Renal cortical epithelial cell (primary cell): ENCODE results near the gene AUTS2. TPM values are rescaled to one million over a fixed set of nuclear protein-coding genes. Genes with fewer than 3 reads are reported as not detected.
"Not testable (repeated sequence)": the region's sequence is repeated elsewhere in the genome, so short reads cannot be mapped to it uniquely, and the experiment has no call there.

ENCODE experiments used
- DNase-seq: peaks from one replicate; pipeline ENCODE4 v3.0.0-alpha.2; 2011; ENCODE audit warnings: low read depth
- total RNA-seq: library from RNA; depleted of rRNA; stranded (reverse); fragments of >200 nt; gene quantifications from 2 replicates; pipeline ENCODE4 v1.2.3, GENCODE V29; 2014

The AUTS2 gene
- total RNA-seq, 1 donor from 2014 or later = 3.2 TPM

- DNase-seq = no peak
These were observed 978.8 kb downstream of the AUTS2 start for GRCh38 chr7:70577078-70577477.

DNA sequence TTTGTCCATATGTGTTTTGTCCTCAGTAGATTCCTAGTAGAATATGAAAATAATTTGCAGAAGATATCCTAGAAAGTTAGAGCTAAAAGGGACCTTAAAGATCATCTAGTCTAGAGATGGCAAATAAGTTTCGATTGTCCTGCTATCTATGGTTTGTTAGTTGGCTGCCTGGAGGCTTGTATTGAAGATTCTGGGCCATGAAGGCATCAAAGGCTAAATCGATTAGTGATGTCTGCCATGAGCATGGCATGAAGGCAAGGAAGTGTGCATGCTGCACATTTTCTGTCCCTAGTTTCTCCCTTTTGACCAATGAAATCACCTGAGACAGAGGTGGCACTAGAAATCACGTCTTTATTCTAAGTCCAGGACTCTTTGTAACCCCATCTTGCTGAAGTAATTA, 979.9 kb downstream of the AUTS2 start:
- DNase-seq = no peak

- no peak for DNase-seq
These were observed 981.3 kb downstream of the AUTS2 start for GRCh38 chr7:70579397-70580097.

GRCh38 chr7:70580161-70580560, 981.9 kb downstream of the AUTS2 start:
- DNase-seq = no peak

DNA sequence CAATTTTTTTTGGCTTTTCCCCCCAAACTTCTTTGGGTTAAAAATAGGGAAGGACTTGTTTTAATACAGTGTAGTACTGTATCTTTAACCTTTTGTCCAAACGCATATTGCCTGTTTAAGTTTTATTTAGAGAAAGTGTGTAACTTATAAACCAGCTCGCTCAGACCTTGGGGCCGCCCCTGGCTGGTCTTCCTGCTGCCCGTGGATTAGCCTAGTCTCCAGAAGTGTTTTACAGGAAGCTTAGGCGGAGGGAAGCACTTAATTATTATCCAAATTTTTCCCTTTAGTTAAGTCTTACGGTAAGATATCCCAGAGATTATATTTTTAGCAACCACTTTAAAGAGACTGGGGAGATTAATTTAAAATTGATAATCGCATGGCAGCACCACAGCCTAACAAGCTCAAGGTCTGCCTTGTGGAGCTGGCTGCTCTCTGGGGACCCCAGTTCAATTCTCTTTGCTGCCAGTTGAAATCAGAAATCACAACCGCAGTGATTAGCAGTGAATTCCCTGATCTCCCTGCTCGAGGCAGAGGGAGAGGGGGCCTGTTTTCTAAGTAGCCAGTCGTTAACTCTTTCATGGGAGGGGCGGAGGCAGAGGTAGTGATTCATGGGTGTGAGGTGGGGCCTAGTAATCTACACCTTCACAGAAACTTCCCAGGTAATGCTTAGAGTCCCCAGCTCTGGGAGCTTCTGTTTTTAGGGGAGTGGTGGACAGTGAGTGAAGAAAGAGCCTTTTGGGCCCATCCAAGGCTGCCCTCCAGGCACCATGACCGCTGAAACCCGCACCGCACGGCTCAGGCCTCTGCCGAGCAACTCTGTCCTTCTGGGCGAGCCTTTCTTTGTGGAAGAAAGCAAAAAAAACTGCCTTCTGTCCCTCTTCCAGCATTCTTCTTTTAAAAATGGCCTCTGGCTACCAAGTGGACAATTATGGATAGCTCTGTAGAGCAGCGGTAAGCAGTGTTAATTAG, 984.9 kb downstream of the AUTS2 start:
- no peak for DNase-seq

DNA sequence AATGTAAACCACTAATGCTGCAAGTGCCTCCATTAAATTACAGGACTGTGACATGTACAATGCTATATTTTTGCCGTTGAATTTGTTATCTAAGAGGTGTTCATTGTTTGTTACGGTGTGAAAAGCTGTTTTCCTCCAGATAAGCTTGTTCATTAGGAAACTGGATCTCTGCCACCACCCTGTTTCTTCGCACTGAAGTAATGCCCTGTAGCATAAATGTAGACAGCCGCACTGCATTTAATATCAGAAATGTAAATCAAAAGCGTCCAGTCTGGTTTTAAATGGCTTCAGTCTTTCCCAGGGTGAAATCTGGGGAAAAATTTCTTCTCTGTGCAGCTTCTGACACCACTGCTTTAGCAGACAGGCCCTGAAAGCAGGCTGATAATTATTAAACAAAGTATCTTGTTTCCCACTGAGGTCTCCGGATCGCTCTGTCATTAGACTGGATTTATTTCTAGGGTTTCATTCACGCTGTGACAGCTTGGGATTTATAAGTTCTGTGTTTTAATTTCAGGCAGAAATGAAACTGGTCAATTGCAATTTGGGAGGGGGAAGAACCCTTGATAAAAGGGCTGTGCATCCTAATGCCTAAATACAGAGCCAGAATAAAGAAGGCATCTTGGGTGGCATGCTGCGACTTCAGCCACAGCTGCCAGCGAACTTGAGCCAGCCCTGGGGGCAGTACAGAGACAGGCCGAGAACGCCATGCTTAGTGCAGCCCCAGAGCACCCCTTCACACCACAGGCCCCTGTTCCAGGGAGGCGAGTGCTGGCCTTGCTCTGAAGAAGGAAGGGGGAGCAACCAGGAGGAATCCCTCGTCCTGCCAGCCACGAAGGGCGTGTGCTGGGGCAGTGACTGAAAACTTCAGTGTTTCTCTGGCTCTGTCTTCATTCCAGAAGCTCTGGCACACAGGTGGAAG, 985.9 kb downstream of the AUTS2 start:
- DNase-seq = peak; percentile 40

- no peak for DNase-seq
These were observed 986.8 kb downstream of the AUTS2 start for GRCh38 chr7:70585071-70585470.

GRCh38 chr7:70586822-70587221, 988.5 kb downstream of the AUTS2 start:
- DNase-seq = no peak

GRCh38 chr7:70587739-70588138, 989.5 kb downstream of the AUTS2 start:
- DNase-seq = no peak

GRCh38 chr7:70588191-70588921, 990.1 kb downstream of the AUTS2 start:
- DNase-seq = no peak

DNA sequence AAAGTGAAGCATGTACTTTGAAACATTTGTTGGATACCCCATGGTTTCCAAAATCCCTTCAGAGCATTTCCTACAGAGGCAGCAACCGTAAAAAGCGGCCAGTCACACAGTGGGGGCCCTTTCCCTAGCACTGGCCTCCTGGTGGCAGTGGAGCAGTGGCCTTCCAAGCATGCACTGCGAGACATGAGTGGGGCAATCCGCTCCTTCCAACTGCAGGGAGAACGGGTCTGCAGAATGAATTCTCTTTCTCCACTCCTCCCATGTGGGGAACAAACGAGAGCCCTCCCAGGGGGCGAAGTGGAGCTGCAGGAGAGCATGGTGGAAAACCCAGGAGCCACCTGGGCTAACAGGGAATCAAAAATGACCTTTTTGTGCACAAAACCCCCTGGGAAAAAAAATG, 990.7 kb downstream of the AUTS2 start:
- DNase-seq = no peak

GRCh38 chr7:70589590-70589989, 991.3 kb downstream of the AUTS2 start:
- DNase-seq = no peak

- no peak for DNase-seq
These were observed 992.0 kb downstream of the AUTS2 start for GRCh38 chr7:70590126-70590854.

GRCh38 chr7:70591643-70592042, 993.4 kb downstream of the AUTS2 start:
- no peak for DNase-seq

- no peak for DNase-seq
These were observed 993.9 kb downstream of the AUTS2 start for GRCh38 chr7:70592171-70592570.

- DNase-seq = no peak
These were observed 995.9 kb downstream of the AUTS2 start for GRCh38 chr7:70594170-70594569.

GRCh38 chr7:70594885-70595284, 996.6 kb downstream of the AUTS2 start:
- not testable (repeated sequence) for DNase-seq

DNA sequence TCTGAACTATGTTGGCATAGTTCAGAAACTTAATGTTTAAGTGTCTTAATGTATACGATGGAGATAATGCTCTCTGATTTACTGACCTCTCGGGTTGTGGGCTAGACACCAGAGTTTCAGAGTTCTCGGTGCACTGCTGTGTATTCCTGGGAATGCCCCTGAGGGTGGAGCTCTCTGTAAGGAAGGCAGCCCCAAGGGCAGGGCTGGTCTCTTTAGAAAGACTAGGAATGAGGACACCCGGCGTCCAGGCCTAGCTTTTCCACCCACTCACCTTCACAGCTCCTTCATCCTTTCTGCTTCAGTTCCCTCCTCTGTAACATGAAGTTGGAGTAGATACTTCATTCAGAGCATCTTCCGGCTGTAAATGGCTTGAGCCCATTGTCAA, 997.1 kb downstream of the AUTS2 start:
- no peak for DNase-seq

DNA sequence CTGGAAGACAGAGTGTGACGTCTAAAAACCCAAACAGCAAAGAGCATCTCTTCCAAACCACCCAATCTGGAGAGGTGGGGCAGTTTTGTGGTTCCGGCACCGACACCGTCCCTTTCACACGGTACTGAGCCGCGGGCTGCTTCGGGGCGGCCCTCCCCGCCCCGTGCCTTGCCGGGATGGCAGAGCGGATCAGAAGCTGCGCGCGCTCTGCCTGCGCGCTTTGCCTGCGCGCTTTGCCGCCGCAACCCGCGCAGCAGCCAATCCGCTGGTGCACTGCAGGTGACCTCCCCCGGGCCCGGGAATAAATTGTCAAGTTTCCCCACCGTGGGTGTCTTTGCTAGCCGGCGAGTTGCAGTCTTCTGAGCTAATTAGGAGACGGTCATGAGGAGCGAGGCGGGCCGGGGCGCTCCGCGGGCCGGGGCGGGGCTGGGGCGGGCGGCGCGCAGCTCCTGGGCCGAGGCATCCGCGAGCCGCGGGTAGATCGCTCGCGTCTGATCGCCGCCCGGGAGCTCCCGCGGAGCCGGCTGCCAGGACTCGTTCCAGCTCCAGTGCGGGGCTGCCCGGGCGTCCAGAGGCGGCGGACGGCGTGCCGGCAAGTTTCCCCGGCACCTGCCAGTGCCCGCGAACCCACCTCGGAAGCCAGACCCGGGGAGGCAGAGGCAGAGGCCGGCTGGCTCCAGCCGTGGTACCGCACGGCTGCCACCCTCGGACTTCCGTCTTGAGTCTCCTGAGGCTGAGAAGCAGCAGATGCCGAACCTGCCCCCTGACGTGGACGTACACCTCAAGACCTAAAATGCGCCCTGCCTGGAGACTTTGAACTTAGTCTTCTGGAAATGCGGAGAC, 997.7 kb downstream of the AUTS2 start:
- no peak for DNase-seq

- no peak for DNase-seq
These were observed 998.3 kb downstream of the AUTS2 start for GRCh38 chr7:70596598-70596913.
